HEK293T (cell line): ENCODE results near the gene RAB5B.

Source experiments
- CTCF ChIA-PET: fragments of 350-600 bp; formaldehyde crosslinking; extraction: SDS; loops from one replicate; lab custom pipeline; 2021; ENCODE audit warnings: antibody characterized with exemption, inconsistent platforms; lab: Yijun Ruan, JAX
- POLR2A ChIA-PET: fragments of 350-600 bp; formaldehyde crosslinking; extraction: SDS; loops from one replicate; lab custom pipeline; 2020; ENCODE audit warnings: antibody characterized with exemption, inconsistent platforms; lab: Yijun Ruan, JAX
- DNase-seq: peaks from one replicate; pipeline ENCODE4 v3.0.0; 2012; ENCODE audit warnings: mixed read lengths; ENCODE audit errors: extremely low spot score
- ARNT ChIP-seq: fragments of 450-650 bp; IDR thresholded peaks from 2 replicates; pipeline ENCODE4 v1.6.1; 2017; ENCODE audit warnings: mild to moderate bottlenecking
- BHLHE40 ChIP-seq: fragments of 450-650 bp; IDR thresholded peaks from 2 replicates; pipeline ENCODE4 v1.6.1; 2016; ENCODE audit warnings: mild to moderate bottlenecking, moderate library complexity, borderline replicate concordance
- CTBP1 ChIP-seq: fragments of 450-650 bp; IDR thresholded peaks from 2 replicates; pipeline ENCODE4 v1.6.1; 2016; ENCODE audit warnings: borderline replicate concordance
- ELF4 ChIP-seq: fragments of 450-650 bp; IDR thresholded peaks from 2 replicates; pipeline ENCODE4 v1.6.1; 2017; ENCODE audit warnings: antibody characterized with exemption
- FOXA1 ChIP-seq: fragments of 450-650 bp; IDR thresholded peaks from 2 replicates; pipeline ENCODE4 v1.6.1; 2016; ENCODE audit warnings: mild to moderate bottlenecking
- FOXK2 ChIP-seq: fragments of 450-650 bp; IDR thresholded peaks from 2 replicates; pipeline ENCODE4 v1.6.1; 2016; ENCODE audit warnings: mild to moderate bottlenecking
- FOXM1 ChIP-seq: fragments of 450-650 bp; IDR thresholded peaks from 2 replicates; pipeline ENCODE4 v1.6.1; 2017; ENCODE audit warnings: mild to moderate bottlenecking, borderline replicate concordance
- HDGF ChIP-seq: fragments of 450-650 bp; IDR thresholded peaks from 2 replicates; pipeline ENCODE4 v1.6.1; 2017; ENCODE audit warnings: antibody characterized with exemption, borderline replicate concordance
- L3MBTL2 ChIP-seq: fragments of 450-650 bp; conservative IDR thresholded peaks from 2 replicates; pipeline ENCODE4 v1.6.1; 2016; ENCODE audit warnings: mild to moderate bottlenecking
- LEF1 ChIP-seq: fragments of 450-650 bp; IDR thresholded peaks from 2 replicates; pipeline ENCODE4 v1.6.1; 2017; ENCODE audit warnings: mild to moderate bottlenecking, borderline replicate concordance
- NFRKB ChIP-seq: fragments of 450-650 bp; IDR thresholded peaks from 2 replicates; pipeline ENCODE4 v1.6.1; 2016; ENCODE audit warnings: mild to moderate bottlenecking, moderate library complexity
- SP1 ChIP-seq: fragments of 450-650 bp; IDR thresholded peaks from 2 replicates; pipeline ENCODE4 v1.6.1; 2017
- SUZ12 ChIP-seq: fragments of 450-650 bp; IDR thresholded peaks from 2 replicates; pipeline ENCODE4 v1.6.1; 2016; ENCODE audit warnings: mild to moderate bottlenecking
- TARDBP ChIP-seq: fragments of 450-650 bp; IDR thresholded peaks from 2 replicates; pipeline ENCODE4 v1.6.1; 2016
- ZNF384 ChIP-seq: fragments of 450-650 bp; IDR thresholded peaks from 2 replicates; pipeline ENCODE4 v1.6.1; 2016
- TF ChIP-seq, protein P1 (sequence below): fragments of 450-650 bp; IDR thresholded peaks from 2 replicates; pipeline ENCODE4 v1.6.1; 2016

The RAB5B gene

DNA sequence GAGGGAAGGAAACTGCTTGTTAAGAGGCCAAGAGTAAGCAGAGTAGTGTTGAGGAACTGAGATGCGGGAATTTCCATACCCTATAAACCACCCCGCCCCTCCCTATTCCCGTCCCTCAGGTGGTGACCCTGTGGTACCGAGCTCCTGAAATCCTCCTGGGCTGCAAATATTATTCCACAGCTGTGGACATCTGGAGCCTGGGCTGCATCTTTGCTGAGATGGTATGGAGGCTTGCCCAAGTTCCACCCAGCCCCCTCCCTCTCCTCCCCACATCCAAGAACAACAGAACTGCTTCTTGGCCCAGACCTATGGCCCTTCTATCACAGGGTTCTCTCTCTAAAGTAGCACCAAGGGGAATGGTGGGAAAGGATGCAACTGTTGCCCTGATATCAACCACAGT is 4.5 kb upstream of the RAB5B start:
- CTCF ChIA-PET = interaction anchor here (1.4 kb wide), 1 partner anchor 27 kb away, joined by 6 read pairs; no protein-coding TSS in a partner anchor
- TF ChIP-seq SUZ12 (no peak), ZNF384 (no peak), TARDBP (no peak), LEF1 (no peak), FOXA1 (no peak), BHLHE40 (no peak), ELF4 (no peak), L3MBTL2 (no peak), HDGF (no peak), CTBP1 (no peak), SP1 (no peak), FOXM1 (no peak), FOXK2 (no peak), NFRKB (no peak), ARNT (no peak)
- TF ChIP-seq, protein P1, sequence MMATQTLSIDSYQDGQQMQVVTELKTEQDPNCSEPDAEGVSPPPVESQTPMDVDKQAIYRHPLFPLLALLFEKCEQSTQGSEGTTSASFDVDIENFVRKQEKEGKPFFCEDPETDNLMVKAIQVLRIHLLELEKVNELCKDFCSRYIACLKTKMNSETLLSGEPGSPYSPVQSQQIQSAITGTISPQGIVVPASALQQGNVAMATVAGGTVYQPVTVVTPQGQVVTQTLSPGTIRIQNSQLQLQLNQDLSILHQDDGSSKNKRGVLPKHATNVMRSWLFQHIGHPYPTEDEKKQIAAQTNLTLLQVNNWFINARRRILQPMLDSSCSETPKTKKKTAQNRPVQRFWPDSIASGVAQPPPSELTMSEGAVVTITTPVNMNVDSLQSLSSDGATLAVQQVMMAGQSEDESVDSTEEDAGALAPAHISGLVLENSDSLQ = no peak
- DNase-seq = no peak
- POLR2A ChIA-PET = interaction anchor here (1.0 kb wide), 1 partner anchor 13 kb away, joined by 3 read pairs; no protein-coding TSS in a partner anchor

DNA sequence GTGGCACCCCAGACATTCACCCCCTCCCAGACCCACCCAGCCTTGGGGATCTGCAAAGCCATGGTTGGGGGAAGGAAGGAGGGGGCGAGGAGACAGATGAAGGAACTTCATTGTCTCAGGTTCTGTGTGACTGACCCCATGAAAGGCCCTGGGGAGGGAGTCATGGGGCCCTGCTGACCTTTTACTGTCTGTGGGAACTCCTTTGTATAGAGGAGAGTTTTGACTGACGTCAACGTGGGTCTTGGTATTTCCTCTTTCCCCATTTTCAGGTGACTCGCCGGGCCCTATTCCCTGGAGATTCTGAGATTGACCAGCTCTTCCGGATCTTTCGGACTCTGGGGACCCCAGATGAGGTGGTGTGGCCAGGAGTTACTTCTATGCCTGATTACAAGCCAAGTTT is 3.1 kb upstream of the RAB5B start:
- POLR2A ChIA-PET = interaction anchor here (0.9 kb wide), 1 partner anchor 153 kb away, joined by 3 read pairs; the partner anchor contains the start of gene SARNP

DNA sequence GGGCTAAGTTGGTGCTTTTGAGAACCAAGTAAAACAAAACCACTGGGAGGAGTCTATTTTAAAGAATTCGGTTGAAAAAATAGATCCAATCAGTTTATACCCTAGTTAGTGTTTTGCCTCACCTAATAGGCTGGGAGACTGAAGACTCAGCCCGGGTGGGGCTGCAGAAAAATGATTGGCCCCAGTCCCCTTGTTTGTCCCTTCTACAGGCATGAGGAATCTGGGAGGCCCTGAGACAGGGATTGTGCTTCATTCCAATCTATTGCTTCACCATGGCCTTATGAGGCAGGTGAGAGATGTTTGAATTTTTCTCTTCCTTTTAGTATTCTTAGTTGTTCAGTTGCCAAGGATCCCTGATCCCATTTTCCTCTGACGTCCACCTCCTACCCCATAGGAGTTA is 1.8 kb upstream of the RAB5B start:
- TF ChIP-seq SP1 (no peak), FOXK2 (no peak), TARDBP (no peak), SUZ12 (no peak), ELF4 (no peak), HDGF (no peak), NFRKB (no peak), FOXM1 (no peak), FOXA1 (no peak), CTBP1 (no peak), L3MBTL2 (no peak), ARNT (no peak), BHLHE40 (no peak), ZNF384 (no peak), LEF1 (no peak)
- TF ChIP-seq, protein P1 = no peak
- DNase-seq = no peak

More for the DNA sequence above, 3.1 kb upstream of the RAB5B start:
- CTCF ChIA-PET = no interaction called here
- TF ChIP-seq LEF1 (no peak), TARDBP (no peak), ZNF384 (no peak)
- TF ChIP-seq, protein P1 = no peak
- DNase-seq = no peak

DNA sequence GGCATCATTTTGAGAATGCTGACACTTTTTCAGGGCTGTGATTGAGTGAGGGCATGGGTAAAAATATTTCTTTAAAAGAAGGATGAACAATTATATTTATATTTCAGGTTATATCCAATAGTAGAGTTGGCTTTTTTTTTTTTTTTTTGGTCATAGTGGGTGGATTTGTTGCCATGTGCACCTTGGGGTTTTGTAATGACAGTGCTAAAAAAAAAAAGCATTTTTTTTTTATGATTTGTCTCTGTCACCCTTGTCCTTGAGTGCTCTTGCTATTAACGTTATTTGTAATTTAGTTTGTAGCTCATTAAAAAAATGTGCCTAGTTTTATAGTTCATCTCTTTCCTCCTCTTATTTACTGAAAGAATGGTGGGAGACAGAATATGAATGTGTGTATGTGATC is 1.4 kb upstream of the RAB5B start:
- POLR2A ChIA-PET = no interaction called here
- CTCF ChIA-PET = interaction anchor here (0.7 kb wide), 1 partner anchor 57 kb away, joined by 4 read pairs; no protein-coding TSS in a partner anchor
- TF ChIP-seq FOXK2 (no peak), SP1 (no peak), LEF1 (no peak), HDGF (no peak)
- DNase-seq = no peak

More for the DNA sequence above, 1.8 kb upstream of the RAB5B start:
- CTCF ChIA-PET = interaction anchor here (0.7 kb wide), 1 partner anchor 57 kb away, joined by 4 read pairs; no protein-coding TSS in a partner anchor
- POLR2A ChIA-PET = no interaction called here

DNA sequence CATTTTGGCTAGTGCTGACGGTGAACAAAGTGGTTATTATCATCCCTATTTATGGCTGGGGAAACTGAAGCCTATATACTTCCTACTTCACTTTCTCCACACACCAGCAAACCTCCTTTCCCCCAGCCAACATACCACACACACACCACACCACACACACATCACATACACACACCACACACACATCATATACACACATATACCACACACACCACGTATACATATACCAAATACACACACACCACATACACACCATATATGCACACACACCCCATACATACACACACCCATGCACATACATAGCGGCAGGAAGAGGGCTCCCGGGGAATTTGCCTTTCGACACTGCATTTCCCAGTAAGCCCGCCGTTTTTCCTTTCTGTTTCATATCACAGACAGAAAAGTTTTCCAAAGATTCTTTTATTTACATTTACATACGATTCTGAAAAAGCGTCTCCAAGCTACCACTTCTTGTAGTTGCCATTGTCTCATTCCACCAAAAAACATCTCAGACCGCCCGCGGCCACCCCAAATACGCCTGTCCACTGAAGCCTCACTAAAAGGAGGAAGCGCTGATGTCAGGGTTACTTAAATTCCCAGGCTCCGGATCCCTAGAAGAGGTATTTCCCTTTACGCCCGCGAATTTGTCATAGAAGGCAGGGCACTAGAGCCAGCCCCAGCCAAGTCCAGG is 823 bp upstream of the RAB5B start:
- TF ChIP-seq SP1 = no peak
- TF ChIP-seq FOXM1 = no peak
- TF ChIP-seq ARNT = no peak
- TF ChIP-seq HDGF = no peak
- no peak for TF ChIP-seq NFRKB
- TF ChIP-seq CTBP1 = no peak
- no peak for TF ChIP-seq ELF4
- TF ChIP-seq BHLHE40 = no peak
- no peak for TF ChIP-seq L3MBTL2
- TF ChIP-seq LEF1 = no peak
- no peak for TF ChIP-seq TARDBP
- TF ChIP-seq ZNF384 = no peak
- ChIA-PET CTCF (interaction anchor here (0.7 to 2.2 kb wide), 3 partner anchors 23 to 57 kb away, joined by 4 to 9 read pairs (median 5); no protein-coding TSS in a partner anchor), POLR2A (interaction anchor here (0.7 to 2.2 kb wide), 26 partner anchors 10 to 664 kb away, joined by 3 to 26 read pairs (median 5); partner anchors contain the start of genes DNAJC14, ORMDL2, PA2G4 and PYM1)
- DNase-seq = no peak

DNA sequence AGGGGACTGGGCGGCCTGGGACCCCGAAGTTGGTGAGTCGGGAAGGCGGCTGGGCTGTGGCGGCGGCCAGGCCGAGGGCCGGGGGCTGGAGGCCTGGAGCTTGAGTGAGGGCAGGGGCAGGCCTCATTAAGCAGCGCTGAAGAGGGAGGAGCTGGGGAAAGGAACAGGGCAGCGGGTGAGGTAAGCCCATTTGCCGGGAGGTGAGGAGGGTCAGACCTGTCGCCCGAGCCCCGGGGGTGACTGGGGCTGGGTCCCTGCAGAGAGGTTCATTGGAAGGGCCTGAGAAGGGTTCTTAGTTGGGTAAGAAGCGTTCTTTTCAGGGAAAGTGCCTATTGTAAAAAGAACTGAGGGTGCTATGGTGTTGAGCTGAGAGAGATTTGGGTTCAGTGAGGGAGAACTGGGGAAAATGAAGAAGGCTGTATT is 441 bp downstream of the RAB5B start:
- peak; percentile 65 for DNase-seq
- POLR2A ChIA-PET = interaction anchor here (0.7 to 2.2 kb wide), 30 partner anchors 8 to 662 kb away, joined by 3 to 26 read pairs (median 4); partner anchors contain the start of genes DNAJC14, PA2G4, PYM1 and SUOX
- TF ChIP-seq LEF1 = no peak
- TF ChIP-seq ZNF384 = no peak
- TF ChIP-seq TARDBP = no peak
- no peak for TF ChIP-seq BHLHE40
- TF ChIP-seq ARNT = no peak
- TF ChIP-seq FOXK2 = no peak
- no peak for TF ChIP-seq SP1
- CTCF ChIA-PET = interaction anchor here (0.9 to 2.2 kb wide), 5 partner anchors 21 to 236 kb away, joined by 3 to 11 read pairs (median 5); no protein-coding TSS in a partner anchor
